GM12878 (cell line): ENCODE data around the gene CRBN. TPM values are rescaled to one million over a fixed set of nuclear protein-coding genes. Genes with fewer than 3 reads are reported as not detected.

Experiments
- BHLHE40 ChIP-seq, 2 experiments: fragments of 450-650 bp in 1 of 2; IDR thresholded peaks; 2 replicates each; pipeline ENCODE4 v1.6.1; 2011 to 2017; ENCODE audit warnings: low read depth in 2 of 2, borderline replicate concordance in 1 of 2, improper control_type of control experiment in 1 of 2, low read length in 1 of 2, mild to moderate bottlenecking in 1 of 2
- CHD1 ChIP-seq: IDR thresholded peaks from 2 replicates; pipeline ENCODE4 v1.6.1; 2012; ENCODE audit warnings: low read depth, low read length, improper control_type of control experiment
- CREB1 ChIP-seq: IDR thresholded peaks from 2 replicates; pipeline ENCODE4 v1.6.1; 2012; ENCODE audit warnings: low read depth, mild to moderate bottlenecking, inconsistent platforms
- EP300 ChIP-seq, 2 experiments: fragments of 150-350 bp in 1 of 2; IDR thresholded peaks; 2 replicates each; pipeline ENCODE4 v1.6.1; 2011 to 2012; ENCODE audit warnings: low read depth in 2 of 2, low read length in 2 of 2, borderline replicate concordance in 1 of 2, improper control_type of control experiment in 1 of 2, inconsistent platforms in 1 of 2; ENCODE audit not compliant: control insufficient read depth in 1 of 2
- EZH2 ChIP-seq: IDR thresholded peaks from 2 replicates; pipeline ENCODE4 v1.6.1; 2012; ENCODE audit warnings: low read depth, mild to moderate bottlenecking, control low read depth, inconsistent platforms, low read length, borderline replicate concordance; ENCODE audit not compliant: control insufficient read depth
- IKZF1 ChIP-seq: fragments of 450-650 bp; conservative IDR thresholded peaks from 2 replicates; pipeline ENCODE4 v1.6.1; 2017; ENCODE audit warnings: antibody characterized with exemption, mild to moderate bottlenecking
- IKZF2 ChIP-seq, 2 experiments: fragments of 450-650 bp; IDR thresholded peaks; 2 replicates each; pipeline ENCODE4 v1.6.1; 2017; ENCODE audit warnings: mild to moderate bottlenecking in 2 of 2, moderate library complexity in 2 of 2
- LARP7 ChIP-seq: fragments of 450-650 bp; IDR thresholded peaks from 2 replicates; pipeline ENCODE4 v1.6.1; 2017; ENCODE audit warnings: mild to moderate bottlenecking
- MEF2B ChIP-seq: fragments of 450-650 bp; IDR thresholded peaks from 2 replicates; pipeline ENCODE4 v1.6.1; 2018; ENCODE audit warnings: mild to moderate bottlenecking, moderate library complexity; ENCODE audit not compliant: partially characterized antibody, poor library complexity, severe bottlenecking
- NBN ChIP-seq: fragments of 450-650 bp; IDR thresholded peaks from 2 replicates; pipeline ENCODE4 v1.6.1; 2016
- PAX8 ChIP-seq: fragments of 450-650 bp; IDR thresholded peaks from 2 replicates; pipeline ENCODE4 v1.6.1; 2017; ENCODE audit warnings: mild to moderate bottlenecking, moderate library complexity
- POU2F2 ChIP-seq: IDR thresholded peaks from 3 replicates; pipeline ENCODE4 v1.6.1; 2011; ENCODE audit warnings: low read depth, mild to moderate bottlenecking, low read length, borderline replicate concordance
- RBBP5 ChIP-seq: fragments of 200-600 bp; sonication (generic); conservative IDR thresholded peaks from 2 replicates; pipeline ENCODE4 v1.6.1; 2016
- RELA ChIP-seq: fragments of 450-650 bp; IDR thresholded peaks from 2 replicates; pipeline ENCODE4 v1.8.0; 2014; ENCODE audit warnings: borderline replicate concordance; ENCODE audit not compliant: partially characterized antibody
- RUNX3 ChIP-seq: IDR thresholded peaks from 2 replicates; pipeline ENCODE4 v1.6.1; 2012; ENCODE audit warnings: low read length, inconsistent platforms
- SMC3 ChIP-seq: IDR thresholded peaks from 2 replicates; pipeline ENCODE4 v1.6.1; 2011; ENCODE audit warnings: low read length, improper control_type of control experiment, borderline replicate concordance
- SP1 ChIP-seq: IDR thresholded peaks from one replicate; pipeline ENCODE4 v1.6.1; 2011; ENCODE audit warnings: low read depth, low read length
- SRF ChIP-seq, 2 experiments: IDR thresholded peaks; 2 replicates each; pipeline ENCODE4 v1.6.1; 2011; ENCODE audit warnings: low read depth in 2 of 2, low read length in 2 of 2, mild to moderate bottlenecking in 1 of 2, moderate library complexity in 1 of 2
- STAT1 ChIP-seq: fragments of 450-650 bp; conservative IDR thresholded peaks from 2 replicates; pipeline ENCODE4 v1.6.1; 2014; ENCODE audit warnings: antibody characterized with exemption, mild to moderate bottlenecking
- polyA plus RNA-seq, 11 experiments: library from polyadenylated mRNA; depleted of rRNA in 4 of 11; unstranded in 6 of 11; stranded (reverse) in 5 of 11; fragments of >200 nt; fragmentation: Nextera tagmentation in 4 of 11; fragmentation: Illumina TruSeq in 1 of 11; extraction: Ambion mirVana in 4 of 11; extraction: Trizol in 1 of 11; gene quantifications; 1 replicate in 1 of 11; 2 replicates in 10 of 11; pipeline versions ENCODE4 v1.2.1 to v1.2.3, GENCODE V29; 2011 to 2016; ENCODE audit warnings: inconsistent platforms in 2 of 11, missing spikeins in 2 of 11, low read depth in 1 of 11
- total RNA-seq, 4 experiments: library from RNA; depleted of rRNA in 3 of 4; stranded (reverse); fragments of >200 nt in 3 of 4; fragmentation: Illumina TruSeq in 1 of 4; extraction: Trizol in 1 of 4; gene quantifications; 2 replicates each; pipeline versions ENCODE4 v1.2.1 to v1.2.3, GENCODE V29; 2013 to 2021
- TF ChIP-seq, protein P1 (sequence below): fragments of 450-650 bp; conservative IDR thresholded peaks from 2 replicates; pipeline ENCODE4 v1.6.1; 2017; ENCODE audit warnings: mild to moderate bottlenecking, moderate library complexity
- TF ChIP-seq, protein P2 (sequence below): IDR thresholded peaks from 2 replicates; pipeline ENCODE4 v1.6.1; 2012; ENCODE audit warnings: low read depth, low read length, improper control_type of control experiment
- TF ChIP-seq, protein P3 (sequence below): fragments of 450-650 bp; IDR thresholded peaks from 2 replicates; pipeline ENCODE4 v1.6.1; 2017; ENCODE audit warnings: mild to moderate bottlenecking
- TF ChIP-seq, protein P4 (sequence below): IDR thresholded peaks from 2 replicates; pipeline ENCODE4 v1.6.1; 2012; ENCODE audit warnings: mild to moderate bottlenecking, low read depth, low read length

CRBN gene
- total and polyA plus RNA-seq, 10 of the 15 experiments (the other 5 are each of a cell fraction or from before 2014, with no cell fraction given) = 21.7 to 115 (median 35.8) TPM

DNA sequence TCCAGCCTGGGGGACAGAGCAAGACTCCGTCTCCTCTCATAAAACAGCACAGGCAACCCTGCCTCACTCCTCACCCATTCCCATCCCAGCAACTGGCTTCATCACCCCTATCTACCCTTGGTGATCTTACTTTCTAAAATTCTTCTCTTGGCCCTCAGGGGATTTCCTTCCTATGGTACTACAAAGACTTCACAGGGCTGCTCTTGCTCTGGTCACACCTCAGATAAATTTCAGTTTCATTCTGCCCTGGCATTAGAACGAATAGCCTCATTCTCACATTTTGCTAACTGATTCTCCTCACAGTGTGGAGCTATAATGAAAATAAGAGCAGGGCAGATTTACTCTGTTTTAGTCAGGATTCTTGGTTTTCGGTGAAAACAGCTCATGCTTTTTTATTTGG is 22.1 kb upstream of the CRBN start (continued):
- TF ChIP-seq, protein P1, sequence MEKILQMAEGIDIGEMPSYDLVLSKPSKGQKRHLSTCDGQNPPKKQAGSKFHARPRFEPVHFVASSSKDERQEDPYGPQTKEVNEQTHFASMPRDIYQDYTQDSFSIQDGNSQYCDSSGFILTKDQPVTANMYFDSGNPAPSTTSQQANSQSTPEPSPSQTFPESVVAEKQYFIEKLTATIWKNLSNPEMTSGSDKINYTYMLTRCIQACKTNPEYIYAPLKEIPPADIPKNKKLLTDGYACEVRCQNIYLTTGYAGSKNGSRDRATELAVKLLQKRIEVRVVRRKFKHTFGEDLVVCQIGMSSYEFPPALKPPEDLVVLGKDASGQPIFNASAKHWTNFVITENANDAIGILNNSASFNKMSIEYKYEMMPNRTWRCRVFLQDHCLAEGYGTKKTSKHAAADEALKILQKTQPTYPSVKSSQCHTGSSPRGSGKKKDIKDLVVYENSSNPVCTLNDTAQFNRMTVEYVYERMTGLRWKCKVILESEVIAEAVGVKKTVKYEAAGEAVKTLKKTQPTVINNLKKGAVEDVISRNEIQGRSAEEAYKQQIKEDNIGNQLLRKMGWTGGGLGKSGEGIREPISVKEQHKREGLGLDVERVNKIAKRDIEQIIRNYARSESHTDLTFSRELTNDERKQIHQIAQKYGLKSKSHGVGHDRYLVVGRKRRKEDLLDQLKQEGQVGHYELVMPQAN = no peak
- TF ChIP-seq CREB1 = no peak
- peak in 1 of 2 experiments; percentile 31; a peak in 1 of 4 replicates for TF ChIP-seq IKZF2 (IDR thresholded peaks at IDR 0.05)
- TF ChIP-seq SP1 = no peak
- 0 out of 4 replicates have a peak, but pooled peaks of 1 of the 2 experiments have one; percentile 6 for TF ChIP-seq EP300 (IDR thresholded peaks at IDR 0.05; ENCODE audit: borderline replicate concordance in 1 of 2, control insufficient read depth in 1 of 2, low read depth in 2 of 2, low read length in 2 of 2)
- 0 out of 2 replicates have a peak, but pooled peaks have one; percentile 20 for TF ChIP-seq NBN
- no peak for TF ChIP-seq POU2F2
- TF ChIP-seq BHLHE40 (IDR thresholded peaks at IDR 0.05; ENCODE audit: borderline replicate concordance in 1 of 2, low read depth in 2 of 2, low read length in 1 of 2) = peak in 1 of 2 experiments; percentile 37; a peak in 1 of 4 replicates
- TF ChIP-seq, protein P2, sequence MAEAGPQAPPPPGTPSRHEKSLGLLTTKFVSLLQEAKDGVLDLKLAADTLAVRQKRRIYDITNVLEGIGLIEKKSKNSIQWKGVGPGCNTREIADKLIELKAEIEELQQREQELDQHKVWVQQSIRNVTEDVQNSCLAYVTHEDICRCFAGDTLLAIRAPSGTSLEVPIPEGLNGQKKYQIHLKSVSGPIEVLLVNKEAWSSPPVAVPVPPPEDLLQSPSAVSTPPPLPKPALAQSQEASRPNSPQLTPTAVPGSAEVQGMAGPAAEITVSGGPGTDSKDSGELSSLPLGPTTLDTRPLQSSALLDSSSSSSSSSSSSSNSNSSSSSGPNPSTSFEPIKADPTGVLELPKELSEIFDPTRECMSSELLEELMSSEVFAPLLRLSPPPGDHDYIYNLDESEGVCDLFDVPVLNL = no peak
- no peak for TF ChIP-seq SRF (IDR thresholded peaks at IDR 0.05; ENCODE audit: low read depth in 2 of 2, low read length in 2 of 2)
- peak; percentile 9; the same call in 1 of the 2 replicates for TF ChIP-seq SMC3
- TF ChIP-seq LARP7 = no peak
- TF ChIP-seq RBBP5 = no peak
- TF ChIP-seq, protein P3, sequence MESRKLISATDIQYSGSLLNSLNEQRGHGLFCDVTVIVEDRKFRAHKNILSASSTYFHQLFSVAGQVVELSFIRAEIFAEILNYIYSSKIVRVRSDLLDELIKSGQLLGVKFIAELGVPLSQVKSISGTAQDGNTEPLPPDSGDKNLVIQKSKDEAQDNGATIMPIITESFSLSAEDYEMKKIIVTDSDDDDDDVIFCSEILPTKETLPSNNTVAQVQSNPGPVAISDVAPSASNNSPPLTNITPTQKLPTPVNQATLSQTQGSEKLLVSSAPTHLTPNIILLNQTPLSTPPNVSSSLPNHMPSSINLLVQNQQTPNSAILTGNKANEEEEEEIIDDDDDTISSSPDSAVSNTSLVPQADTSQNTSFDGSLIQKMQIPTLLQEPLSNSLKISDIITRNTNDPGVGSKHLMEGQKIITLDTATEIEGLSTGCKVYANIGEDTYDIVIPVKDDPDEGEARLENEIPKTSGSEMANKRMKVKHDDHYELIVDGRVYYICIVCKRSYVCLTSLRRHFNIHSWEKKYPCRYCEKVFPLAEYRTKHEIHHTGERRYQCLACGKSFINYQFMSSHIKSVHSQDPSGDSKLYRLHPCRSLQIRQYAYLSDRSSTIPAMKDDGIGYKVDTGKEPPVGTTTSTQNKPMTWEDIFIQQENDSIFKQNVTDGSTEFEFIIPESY = no peak
- no peak for TF ChIP-seq STAT1
- peak; percentile 44 for TF ChIP-seq MEF2B
- no peak for TF ChIP-seq CHD1
- TF ChIP-seq PAX8 = no peak
- peak; percentile 27; the same call in 1 of the 2 replicates for TF ChIP-seq IKZF1
- no peak for TF ChIP-seq EZH2
- TF ChIP-seq, protein P4, sequence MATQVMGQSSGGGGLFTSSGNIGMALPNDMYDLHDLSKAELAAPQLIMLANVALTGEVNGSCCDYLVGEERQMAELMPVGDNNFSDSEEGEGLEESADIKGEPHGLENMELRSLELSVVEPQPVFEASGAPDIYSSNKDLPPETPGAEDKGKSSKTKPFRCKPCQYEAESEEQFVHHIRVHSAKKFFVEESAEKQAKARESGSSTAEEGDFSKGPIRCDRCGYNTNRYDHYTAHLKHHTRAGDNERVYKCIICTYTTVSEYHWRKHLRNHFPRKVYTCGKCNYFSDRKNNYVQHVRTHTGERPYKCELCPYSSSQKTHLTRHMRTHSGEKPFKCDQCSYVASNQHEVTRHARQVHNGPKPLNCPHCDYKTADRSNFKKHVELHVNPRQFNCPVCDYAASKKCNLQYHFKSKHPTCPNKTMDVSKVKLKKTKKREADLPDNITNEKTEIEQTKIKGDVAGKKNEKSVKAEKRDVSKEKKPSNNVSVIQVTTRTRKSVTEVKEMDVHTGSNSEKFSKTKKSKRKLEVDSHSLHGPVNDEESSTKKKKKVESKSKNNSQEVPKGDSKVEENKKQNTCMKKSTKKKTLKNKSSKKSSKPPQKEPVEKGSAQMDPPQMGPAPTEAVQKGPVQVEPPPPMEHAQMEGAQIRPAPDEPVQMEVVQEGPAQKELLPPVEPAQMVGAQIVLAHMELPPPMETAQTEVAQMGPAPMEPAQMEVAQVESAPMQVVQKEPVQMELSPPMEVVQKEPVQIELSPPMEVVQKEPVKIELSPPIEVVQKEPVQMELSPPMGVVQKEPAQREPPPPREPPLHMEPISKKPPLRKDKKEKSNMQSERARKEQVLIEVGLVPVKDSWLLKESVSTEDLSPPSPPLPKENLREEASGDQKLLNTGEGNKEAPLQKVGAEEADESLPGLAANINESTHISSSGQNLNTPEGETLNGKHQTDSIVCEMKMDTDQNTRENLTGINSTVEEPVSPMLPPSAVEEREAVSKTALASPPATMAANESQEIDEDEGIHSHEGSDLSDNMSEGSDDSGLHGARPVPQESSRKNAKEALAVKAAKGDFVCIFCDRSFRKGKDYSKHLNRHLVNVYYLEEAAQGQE = no peak
- peak; percentile 47 for TF ChIP-seq RUNX3
- TF ChIP-seq RELA = peak; percentile 40
